Measurements from ENCODE around the gene KIAA0930.

- no peak for TF ChIP-seq MXI1 (conservative IDR thresholded peaks at IDR 0.05; ENCODE audit: poor library complexity, severe bottlenecking)
- no peak for TF ChIP-seq CTCF (IDR thresholded peaks at IDR 0.05; ENCODE audit: poor library complexity, severe bottlenecking)
- no peak for TF ChIP-seq EP300 (conservative IDR thresholded peaks at IDR 0.05; ENCODE audit: poor library complexity, severe bottlenecking)
- no peak for TF ChIP-seq RAD21 (conservative IDR thresholded peaks at IDR 0.05)
- TF ChIP-seq REST (IDR thresholded peaks at IDR 0.05; ENCODE audit: borderline replicate concordance): no peak
Measured at GRCh38 chr22:45180146-45180679, 60.5 kb downstream of the KIAA0930 start.

Measured in neural cell (in vitro differentiated cells).